Bone marrow (tissue), 2 donors: Measurements from ENCODE around the gene PLEKHO2.

Source experiments
- DNase-seq, 2 donors: peaks; one replicate each; lab custom pipeline; 2025; lab: John Stamatoyannopoulos, UW

The PLEKHO2 gene

DNA sequence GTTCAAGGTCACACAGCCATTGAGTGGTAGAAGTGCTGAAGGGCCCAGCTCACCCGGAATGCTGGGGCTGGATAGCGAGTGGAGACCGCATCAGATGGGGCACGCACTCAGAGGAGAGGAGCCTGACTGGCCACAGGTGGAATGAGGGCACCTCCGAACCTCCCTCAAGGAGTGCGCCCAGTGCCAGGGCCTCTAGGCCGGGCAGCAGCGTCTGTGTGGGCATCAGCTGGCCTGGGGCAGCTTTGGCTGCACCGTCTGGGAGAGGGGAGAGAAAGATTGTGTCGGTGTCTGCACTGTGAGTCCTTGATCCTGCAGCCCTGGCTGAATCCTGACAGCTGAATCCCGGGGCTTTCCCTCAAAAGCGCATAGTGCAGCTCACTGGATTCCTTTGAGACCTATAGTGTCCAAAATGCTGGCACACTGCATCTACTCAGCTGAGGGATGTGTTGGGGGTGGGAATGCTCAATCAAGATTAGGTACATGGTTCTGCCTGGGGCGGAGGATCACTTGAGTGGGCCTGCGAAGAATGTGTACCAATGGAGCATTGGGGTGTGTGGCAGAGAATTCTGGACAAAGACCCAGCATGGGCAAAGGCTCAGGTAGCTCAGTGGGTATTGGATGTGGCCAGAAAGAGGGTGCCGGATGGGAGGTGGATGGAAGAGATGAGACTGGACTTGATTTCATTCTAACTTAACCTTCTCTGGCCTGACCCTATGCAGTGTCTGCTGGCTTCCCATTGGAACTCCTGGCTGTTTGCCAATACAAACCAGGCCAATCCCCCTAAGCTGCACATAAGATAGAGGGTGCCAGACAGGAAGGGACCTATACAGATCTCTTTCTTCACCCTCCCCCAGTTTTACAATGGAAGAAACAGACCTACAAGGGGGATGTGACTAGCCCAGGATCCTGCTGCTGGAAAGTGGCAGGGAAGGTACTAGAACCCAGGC, 70.9 kb downstream of the PLEKHO2 start:
- no peak for DNase-seq

DNA sequence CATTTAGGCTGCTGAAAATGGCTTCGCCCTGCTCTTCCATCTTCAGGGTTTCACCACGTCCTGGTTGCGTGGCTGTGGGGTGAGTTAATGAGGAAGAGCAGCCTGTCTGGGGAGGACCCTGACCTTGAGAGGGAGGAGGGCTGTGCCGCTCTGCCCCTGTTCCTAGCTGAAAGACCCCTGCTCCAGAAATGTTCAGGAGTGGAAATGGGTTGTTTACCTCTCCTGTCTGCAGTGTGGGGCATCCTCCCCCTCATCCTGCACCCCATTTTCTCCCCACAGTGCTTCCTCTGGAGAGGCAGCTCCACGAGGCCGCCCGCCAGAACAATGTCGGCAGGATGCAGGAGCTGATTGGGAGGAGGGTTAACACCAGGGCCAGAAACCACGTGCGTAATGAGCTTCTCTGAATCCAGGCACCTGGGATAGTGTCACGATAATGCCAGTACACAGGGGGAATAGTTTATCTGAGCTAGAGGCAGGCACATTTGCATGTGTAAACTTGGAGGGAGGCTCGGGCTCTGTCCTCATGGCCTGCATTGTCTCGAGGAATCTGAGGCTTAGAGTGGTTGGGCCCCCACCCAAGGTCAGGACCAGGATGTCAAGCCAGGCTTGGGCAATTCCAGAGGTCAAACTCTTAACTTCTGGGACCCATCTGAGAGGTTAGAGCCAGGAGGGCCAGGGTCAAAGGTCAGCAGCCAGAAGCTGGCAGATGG, 74.0 kb downstream of the PLEKHO2 start:
- no peak for DNase-seq

GRCh38 chr15:64916365-64916764, 74.7 kb downstream of the PLEKHO2 start:
- no peak for DNase-seq

DNA sequence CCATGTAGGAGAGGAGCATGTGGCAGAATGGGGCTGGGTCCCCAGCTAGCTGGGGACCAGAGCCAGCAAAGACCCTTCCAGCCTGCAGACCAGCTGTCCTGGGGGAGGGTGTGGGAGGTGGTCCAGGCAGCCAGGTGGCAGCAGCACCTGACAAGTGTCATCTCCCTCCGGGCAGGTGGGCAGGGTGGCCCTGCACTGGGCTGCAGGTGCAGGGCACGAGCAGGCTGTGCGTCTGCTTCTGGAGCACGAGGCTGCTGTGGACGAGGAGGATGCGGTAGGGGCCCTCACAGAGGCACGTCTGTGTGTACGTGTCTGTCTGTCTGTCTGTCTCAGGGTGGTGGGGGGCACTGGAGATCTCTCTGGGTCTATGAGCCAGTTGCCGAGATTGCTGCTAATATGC, 75.5 kb downstream of the PLEKHO2 start:
- no peak for DNase-seq
